GM20000 (cell line): ENCODE data around the gene RNPEPL1.

Experiments used
- DNase-seq: peaks from one replicate; pipeline ENCODE4 v3.0.0; 2012; ENCODE audit warnings: low spot score
- TF ChIP-seq, protein P1 (sequence below): IDR thresholded peaks from 2 replicates; pipeline ENCODE4 v1.5.1; 2012; ENCODE audit warnings: mild to moderate bottlenecking, control low read depth; ENCODE audit errors: extremely low read depth, missing control alignments

RNPEPL1 gene

DNA sequence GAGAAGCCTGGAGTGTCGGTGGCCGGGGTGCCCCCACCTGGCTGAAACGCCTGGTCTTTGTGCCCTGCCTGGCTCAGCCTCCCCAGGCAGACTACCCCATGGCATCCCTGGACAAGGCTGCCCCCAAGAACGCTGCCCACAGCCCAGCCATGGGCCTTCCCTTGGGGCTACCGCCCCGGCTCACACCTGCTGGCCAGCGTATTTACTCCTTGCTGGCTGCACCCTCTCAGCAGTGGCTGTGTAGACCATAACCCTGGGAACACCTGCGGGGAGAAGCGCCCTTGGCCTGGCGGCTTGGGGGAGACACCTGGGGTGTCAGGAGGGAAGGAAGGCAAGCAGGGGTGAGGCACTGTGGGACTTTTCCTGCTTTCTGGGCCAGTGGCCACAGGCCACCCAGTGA, 35.6 kb downstream of the RNPEPL1 start:
- DNase-seq = no peak
- TF ChIP-seq, protein P1, sequence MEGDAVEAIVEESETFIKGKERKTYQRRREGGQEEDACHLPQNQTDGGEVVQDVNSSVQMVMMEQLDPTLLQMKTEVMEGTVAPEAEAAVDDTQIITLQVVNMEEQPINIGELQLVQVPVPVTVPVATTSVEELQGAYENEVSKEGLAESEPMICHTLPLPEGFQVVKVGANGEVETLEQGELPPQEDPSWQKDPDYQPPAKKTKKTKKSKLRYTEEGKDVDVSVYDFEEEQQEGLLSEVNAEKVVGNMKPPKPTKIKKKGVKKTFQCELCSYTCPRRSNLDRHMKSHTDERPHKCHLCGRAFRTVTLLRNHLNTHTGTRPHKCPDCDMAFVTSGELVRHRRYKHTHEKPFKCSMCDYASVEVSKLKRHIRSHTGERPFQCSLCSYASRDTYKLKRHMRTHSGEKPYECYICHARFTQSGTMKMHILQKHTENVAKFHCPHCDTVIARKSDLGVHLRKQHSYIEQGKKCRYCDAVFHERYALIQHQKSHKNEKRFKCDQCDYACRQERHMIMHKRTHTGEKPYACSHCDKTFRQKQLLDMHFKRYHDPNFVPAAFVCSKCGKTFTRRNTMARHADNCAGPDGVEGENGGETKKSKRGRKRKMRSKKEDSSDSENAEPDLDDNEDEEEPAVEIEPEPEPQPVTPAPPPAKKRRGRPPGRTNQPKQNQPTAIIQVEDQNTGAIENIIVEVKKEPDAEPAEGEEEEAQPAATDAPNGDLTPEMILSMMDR = no peak

DNA sequence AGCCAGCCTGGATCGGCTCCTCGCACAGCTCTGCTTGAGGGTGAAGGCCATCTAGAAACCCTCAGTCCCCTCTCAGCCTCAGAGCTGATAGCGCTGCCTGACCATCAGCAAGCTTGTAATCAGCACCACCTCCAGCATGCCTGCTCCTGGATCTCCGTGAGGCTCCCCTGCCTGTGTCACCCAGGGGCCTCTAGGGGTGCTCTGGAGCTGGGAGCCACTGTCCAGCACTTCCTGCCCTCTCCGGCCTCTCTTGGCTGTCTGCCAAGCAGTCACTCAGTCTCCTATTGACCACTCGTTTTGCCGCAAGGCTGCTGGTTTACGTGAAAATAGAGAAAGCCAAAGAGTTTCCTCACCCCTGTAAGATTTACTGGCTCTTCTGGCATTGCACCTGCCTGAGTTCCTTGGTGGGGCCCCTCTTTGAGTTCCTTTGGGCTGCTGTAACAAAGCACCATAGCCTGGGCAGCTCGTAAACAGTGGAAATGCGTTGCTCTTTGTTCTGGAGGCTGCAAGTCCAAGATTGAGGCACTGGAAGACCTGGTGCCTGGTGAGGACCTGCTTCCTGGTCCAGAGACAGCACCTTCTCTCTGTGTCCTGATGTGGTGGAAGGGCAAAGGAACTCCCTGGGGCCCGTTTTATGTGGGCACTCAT, 36.1 kb downstream of the RNPEPL1 start:
- peak; percentile 78 for DNase-seq
- TF ChIP-seq, protein P1 = peak; percentile 18

DNA sequence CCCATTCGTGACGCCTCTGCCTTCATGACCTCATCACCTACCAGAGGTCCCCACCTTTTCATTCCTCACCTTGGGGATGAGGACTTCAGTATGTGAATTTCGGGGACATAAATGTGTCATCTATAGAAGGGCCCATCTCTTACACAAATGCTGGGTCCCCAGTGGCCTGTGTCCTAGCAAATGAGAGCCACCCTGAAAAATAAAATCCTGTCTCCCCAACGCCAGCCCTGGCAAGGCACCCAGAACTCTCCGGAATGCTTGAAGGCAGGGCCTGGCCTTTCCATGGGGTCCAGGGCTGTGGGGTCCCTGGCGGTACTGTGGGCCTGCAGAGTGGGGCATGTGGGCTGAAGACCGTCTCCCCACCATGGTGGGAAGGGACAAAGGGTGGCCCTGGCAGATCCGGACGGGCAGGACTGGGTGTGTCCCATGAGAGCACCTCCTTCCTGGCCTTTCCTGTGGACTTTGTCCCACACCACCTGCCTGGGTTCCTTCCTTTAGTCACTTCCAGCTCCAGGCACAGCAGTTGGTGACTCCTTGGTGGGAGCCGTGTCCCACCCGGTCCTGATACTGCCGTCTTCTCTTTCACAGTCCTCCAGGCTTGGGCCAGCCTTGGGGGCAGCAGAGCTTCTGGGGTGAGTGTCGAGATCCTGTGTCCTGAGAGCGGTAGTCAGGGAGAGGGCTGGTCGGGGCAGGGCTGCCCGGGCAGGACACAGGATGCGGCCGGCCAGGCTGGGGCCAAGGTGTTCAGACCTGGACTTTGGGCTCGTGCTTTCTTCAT, 36.8 kb downstream of the RNPEPL1 start:
- no peak for DNase-seq
- TF ChIP-seq, protein P1 = no peak

DNA sequence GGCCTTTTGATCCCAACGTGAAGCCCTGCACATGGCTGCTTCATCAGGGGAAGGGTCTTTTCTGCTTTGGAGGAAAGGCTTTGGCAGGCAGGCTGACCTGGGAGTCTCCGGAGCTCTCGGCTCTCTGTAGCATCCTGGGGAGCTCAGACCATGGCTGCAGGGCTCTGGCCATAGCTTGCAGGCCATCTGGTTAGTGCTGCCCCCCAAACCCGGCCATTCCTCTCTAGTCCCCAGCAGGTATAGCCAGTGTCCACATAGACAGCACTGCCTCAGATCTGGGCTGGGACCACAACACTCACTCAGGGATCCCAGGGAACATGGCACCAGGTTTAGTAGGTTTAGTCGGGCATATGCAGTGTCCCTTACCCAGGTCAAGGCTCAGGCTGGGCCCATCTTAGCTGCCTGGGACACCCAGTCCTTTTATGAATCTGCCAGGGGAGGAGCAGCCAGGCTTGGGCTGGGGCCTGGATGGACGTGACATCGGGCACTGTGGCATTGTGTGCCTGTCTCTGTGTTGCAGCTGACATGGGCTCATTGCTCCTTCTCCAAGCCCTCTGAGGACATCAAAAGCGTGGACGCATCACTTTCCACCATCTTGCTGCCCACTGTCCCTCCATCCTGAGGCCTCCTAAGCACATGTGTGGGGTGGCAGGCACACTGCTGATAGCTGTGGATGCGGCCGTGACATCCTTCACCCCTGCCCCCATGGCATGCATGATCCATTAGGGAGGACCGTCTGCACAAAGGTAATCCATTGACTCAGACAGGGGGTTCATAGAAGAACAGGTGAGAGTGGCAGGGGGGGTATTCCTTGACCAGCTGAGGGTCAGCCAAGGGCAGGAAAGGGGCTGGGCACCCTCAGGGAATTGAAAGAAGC, 37.8 kb downstream of the RNPEPL1 start:
- TF ChIP-seq, protein P1 = no peak
- no peak for DNase-seq

DNA sequence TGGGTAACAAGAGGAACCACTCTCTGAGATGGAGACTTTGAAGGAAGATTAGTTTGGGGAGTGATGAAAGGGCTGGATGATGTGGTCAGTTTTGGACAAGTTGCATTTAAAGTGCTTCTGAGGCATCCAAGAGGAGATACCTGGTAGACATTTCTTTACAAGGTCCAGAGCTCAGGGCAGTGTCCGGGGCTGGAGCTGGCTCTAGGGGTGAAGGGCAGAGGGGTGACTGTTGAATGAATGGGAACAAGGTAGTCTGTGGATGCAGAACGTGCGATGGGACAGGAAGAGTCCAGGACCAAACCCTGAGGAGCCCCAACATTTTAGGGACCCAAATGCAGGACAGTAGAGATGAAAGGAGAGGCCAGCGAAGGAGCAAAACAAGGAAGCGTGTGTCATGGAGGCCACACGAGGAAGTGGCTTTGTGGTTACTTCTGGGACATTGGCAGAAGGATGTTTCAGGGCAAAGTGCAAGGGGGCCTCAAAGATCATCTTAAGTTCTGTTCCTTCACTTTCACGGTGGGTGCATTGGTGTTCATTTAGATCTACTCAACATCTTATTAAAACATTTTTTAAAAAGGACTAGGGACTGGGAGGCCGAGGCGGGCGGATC, 43.4 kb downstream of the RNPEPL1 start:
- TF ChIP-seq, protein P1 = no peak
- no peak for DNase-seq

DNA sequence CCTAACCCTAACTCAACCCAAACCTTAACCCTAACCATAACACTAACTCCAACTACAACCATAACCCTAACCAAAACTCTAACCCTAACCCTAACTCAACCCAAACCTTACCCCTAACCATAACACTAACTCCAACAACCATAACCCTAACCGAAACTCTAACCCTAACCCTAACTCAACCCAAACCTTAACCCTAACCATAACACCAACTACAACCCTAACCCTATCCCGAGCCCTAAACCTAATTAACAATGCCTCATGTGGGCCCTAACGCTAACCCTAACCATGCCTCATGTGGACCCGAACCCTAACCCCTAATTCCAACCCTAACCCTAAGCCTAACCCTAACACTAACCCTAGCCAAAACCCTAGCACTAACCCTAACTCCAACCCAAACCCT, 45.5 kb downstream of the RNPEPL1 start:
- TF ChIP-seq, protein P1 = no peak
- no peak for DNase-seq
